ENCODE results near the gene TDRD6.
"Not testable (repeated sequence)": the region's sequence is repeated elsewhere in the genome, so short reads cannot be mapped to it uniquely, and the experiment has no call there.

TDRD6 gene

DNA sequence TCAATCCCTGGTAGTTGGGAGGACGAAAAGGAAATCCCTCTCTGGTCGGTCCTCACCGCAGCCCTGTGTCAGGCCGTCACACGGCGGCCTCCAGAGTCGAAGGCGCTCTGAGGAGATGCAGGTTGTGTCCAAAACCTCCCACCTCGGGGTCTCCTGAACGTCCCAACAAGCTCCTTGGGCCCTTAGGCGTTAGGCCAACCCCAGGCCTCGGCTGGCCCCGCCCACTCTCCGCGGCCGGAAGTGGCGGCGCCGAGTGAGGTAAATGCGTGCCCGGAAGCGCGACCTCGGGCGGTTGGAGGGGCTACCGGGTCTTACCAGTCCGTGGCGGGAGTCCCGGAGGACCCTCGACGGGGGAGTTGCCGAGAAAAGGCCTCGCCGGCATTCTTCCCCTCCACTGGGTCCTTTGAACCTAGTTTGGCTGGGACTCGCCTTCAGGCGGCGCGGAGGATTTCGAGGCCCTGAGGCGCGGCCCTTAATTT is at the start of gene TDRD6:
TSS of gene TDRD6 (plus strand) at position 267 of the 479 bp plus-strand sequence. CDS start 244 bp downstream, outside the sequence.
- DNase-seq, result no peak

GRCh38 chr6:46637933-46638332 is 49.8 kb upstream of the TDRD6 start:
- no peak for DNase-seq

- DNase-seq, result no peak
These were observed 49.0 kb upstream of the TDRD6 start for GRCh38 chr6:46638650-46639049.

GRCh38 chr6:46642928-46643751 is 44.5 kb upstream of the TDRD6 start:
- DNase-seq, result no peak

GRCh38 chr6:46645265-46645664 is 42.4 kb upstream of the TDRD6 start:
- DNase-seq, result no peak

- not testable (repeated sequence) for DNase-seq
These were observed 39.6 kb upstream of the TDRD6 start for GRCh38 chr6:46648108-46648507.

DNA sequence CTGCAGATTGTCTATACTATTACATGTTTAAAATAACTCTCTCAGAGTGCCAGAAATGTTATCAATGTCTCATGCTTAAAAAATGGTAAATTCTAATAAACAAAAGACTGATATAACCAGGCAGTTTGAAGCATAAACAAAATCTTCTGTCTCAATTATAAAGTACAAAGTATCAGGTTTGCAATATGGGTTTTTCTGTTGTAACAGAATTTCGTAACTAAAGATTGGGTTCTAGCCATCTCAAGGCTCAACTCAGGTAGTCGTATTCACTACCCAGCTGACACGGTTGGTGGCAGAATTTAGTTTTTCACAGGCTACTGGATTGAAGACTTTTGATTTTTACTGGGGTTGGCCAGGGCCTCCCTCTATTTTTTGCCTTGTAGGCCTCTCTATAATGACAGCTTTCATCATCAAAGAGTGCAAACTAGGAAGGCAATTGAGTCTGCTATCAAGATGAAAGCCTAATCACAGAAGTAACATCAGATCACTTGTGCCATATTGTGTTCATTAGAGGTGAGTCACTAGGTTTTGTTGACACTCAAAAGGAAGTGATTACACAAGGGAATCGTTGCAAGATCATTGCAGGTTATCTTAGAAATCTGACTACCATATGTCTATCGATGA is 38.7 kb upstream of the TDRD6 start:
- no peak for DNase-seq

DNA sequence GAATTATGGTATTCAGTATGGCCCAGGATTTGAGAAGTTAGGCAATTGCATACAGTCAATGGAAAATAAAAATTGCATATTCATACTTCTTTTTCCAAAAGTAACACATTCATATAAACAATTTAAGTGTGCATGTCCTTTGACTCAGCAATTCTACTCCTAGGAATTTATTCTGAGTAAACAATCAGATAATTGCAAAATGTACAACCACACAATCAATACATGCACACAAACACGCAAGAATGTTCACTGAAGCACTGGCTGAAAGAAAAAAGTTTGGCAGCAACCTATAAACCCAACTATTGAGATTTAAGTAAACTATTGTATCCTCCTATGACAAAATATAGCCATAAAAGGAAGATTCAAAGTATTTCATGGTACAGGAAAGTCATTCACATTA is 36.7 kb upstream of the TDRD6 start:
- DNase-seq, result peak in 1 of 14 donors; percentile 17

- peak in 1 of 14 donors; percentile 48 for DNase-seq
These were observed 35.9 kb upstream of the TDRD6 start for GRCh38 chr6:46651816-46652215.

- no peak for DNase-seq
These were observed 35.5 kb upstream of the TDRD6 start for GRCh38 chr6:46652232-46652602.

DNA sequence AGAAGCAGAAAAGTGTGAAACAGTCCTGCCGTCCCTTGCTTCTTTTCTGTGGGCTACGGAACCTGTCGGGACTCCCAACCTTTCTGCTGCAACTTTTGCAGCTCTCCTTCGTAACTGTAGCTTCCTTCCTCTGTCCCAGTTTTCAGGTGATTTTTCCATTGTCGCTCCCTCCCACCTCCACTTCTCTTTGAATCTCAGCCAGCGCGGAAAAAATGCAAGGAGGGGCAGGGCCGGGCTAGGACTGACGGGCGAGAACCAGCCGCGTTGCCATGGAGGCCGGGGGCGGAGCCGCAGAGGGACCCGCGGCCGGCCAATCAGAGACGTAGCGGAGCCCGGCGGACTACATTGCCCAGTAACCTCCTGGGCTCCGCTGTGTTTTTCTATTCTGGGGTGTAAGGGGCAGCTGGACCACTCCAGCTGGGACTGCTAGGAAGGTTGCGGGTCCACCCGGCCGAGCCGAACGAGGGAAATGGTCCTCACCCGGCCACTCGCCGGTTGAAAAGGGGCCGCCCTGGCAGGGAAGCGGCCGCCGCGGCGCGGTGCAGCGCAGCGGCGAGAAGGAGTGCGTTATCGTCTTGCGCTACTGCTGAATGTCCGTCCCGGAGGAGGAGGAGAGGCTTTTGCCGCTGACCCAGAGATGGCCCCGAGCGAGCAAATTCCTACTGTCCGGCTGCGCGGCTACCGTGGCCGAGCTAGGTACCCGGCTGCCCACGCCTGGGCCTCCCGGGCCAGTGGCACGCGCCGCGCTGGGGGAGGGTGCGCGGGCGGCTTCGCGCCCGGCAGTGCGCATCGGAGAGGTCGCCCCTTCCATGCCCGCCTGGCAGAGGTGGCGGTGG is 34.9 kb upstream of the TDRD6 start, which contains the start of the genes CYP39A1 and SLC25A27:
TSS of gene CYP39A1 (minus strand) at position 216 of the 836 bp plus-strand sequence. CDS start 236 bp downstream, outside the sequence.
TSS of gene SLC25A27 (plus strand) at position 373 of the 836 bp plus-strand sequence. CDS start at position 591, 218 bp downstream.
- DNase-seq, result peak; percentile 58 to 99 (median 89)

DNA sequence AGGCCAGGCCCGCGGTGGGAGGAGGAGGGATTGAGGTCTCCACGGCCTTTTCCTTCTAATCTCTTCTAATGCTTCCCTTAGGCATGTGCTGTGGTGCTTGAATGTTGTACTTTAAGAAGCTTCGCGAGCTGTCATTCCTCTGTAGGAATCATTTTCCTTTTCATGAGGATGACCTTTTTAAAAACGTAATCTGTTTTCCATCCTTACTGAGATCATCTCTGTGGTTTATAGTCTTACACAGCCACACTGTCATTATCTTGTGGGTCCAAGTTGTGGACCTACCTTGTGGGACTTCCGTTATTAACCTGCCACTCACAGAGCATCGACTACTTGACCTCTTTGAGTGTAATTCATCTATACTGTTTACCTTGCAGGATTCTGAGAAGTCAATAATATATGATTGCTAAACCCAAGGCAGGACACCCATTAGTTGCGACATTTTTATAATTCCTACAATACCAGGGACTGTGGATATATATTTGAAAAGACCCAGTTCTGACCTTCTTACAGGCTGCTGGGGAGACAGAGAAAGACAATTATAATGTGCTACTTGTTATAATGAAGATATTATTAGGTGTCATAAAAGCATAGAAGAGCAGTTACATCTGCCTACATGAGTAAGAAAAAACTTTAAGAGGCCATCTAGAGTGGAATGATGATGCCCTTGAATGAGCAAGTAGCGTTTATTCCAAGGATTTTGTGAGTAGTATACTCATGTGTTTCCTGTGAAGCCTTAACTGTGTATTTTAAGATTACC is 34.1 kb upstream of the TDRD6 start:
- DNase-seq, result peak in 1 of 14 donors; percentile 39

- peak in 4 of 14 donors; percentile 1 to 14 (median 5) for DNase-seq
These were observed 31.9 kb upstream of the TDRD6 start for GRCh38 chr6:46655803-46656202.

GRCh38 chr6:46657642-46658041 is 30.0 kb upstream of the TDRD6 start:
- DNase-seq, result no peak

GRCh38 chr6:46661483-46661882 is 26.2 kb upstream of the TDRD6 start:
- DNase-seq, result no peak

- DNase-seq, result no peak
These were observed 20.3 kb upstream of the TDRD6 start for GRCh38 chr6:46667377-46667776.

DNA sequence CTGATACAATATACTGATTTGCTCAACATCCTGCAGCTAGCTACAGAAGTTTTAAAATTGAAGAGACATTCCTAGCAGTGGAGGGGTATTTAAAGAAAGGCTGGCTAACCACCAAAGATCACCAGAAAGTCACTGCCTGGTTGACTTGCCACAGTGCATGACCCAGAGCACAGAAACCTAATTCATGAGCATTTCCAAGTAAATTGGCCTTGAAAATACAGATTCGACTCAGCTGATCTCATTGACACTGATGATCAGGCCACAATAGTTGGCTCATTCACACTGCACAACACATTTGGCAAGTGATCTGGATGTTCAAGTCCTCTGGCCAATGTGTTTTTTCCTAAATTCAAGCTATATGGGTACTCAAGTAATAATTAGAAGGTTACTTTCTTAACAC is 13.3 kb upstream of the TDRD6 start:
- no peak for DNase-seq

DNA sequence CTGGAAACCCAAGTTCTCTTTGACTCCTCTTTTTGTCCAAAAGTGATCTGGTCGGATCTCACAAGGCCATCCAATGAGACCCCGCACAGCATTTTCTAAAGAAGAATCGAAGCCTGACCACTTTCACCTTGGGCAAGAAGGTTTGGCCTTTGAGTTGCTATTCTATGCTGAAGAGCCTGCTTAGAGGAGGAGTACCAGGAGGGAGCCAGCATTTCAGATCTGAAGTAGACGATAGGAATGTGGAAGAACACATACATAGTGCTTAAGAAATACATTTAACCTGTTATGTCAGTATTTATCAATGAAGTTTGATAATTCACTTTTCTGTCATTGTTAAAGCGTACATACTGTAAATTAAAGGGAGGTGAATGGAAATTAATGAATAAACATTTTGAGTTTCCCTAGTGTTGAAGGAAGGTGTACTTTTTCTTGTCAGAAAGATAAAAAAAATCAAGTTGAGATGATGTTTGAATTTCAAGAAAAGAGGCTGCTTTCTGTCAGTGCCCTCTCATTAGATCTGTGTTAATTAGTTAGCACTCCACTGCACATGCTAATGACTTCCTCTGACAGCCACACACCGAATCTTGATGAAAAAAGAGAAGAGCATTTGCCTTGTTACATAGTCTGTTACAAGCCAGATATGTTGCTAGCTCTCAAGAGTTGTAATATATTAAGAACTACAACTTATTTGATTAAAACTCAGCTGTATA is 10.9 kb upstream of the TDRD6 start:
- DNase-seq, result no peak

- DNase-seq, result no peak
These were observed 10.4 kb upstream of the TDRD6 start for GRCh38 chr6:46677314-46677654.

DNA sequence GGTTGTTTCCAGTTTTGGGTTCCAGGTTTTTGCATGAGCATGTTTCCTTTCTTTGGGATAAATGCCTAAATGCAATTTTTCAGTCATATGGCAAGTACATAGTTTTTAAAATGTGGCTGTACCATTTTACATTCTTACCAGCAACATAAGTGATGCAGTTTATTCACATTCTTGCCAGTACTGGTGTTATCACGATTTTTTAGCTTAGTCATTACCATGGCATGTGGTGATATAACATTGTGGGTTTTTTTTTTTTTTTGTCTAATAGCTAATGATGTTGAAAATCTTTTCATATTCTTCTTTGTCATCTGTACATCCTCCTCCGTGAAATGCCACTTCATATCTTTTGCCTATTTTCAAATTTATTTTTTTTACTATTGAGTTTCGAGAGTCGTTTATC is 2.9 kb upstream of the TDRD6 start:
- DNase-seq, result no peak
